Measurements from ENCODE around the gene GTF3C1.
"Not testable (repeated sequence)": the region's sequence is repeated elsewhere in the genome, so short reads cannot be mapped to it uniquely, and the experiment has no call there.

Gene GTF3C1

DNA sequence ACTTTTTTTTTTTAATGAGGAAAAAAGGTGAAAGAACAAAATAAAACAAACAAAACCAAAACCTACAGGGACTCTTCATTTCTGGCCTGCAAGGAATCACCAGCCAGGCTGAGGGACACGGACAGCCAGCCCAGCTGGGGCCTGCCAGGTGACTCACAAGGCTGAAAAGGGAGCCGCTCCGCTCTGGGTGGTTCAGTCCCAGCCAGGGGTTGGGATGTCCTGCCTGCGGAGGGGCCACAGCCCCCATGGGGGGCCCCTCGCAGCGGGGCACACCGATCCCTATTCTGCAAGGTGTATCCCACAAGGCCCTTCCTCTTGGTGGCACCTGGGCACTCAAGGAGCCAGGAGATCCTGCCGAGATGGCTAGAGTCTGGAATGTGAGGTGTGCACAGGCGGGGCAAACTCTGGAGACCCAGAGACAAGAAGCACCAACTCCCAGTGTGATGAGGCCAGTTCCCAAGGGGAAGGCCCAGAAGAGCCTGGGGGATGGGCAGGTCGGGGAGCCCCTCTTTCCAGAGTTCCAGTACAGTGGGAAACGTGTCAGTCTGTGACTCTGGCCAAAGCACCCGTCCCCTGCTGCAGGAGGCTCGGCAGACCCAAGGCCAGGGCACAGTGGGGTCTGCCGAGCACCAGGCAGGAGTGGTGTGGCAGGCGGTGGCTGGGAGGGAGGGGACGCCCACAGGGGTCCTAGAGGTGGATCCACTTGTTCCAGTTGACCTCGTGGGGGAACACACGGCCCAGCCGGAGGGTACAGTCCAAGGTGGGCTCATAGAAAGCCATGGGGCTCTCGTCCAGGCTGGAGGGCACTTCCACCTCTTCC lies 88.8 kb downstream of the GTF3C1 start:
- Mint-ChIP-seq H3K27ac (no peak overlapping the region), H3K4me1 (peaks cover 15% of the 10 kb centered on the region)
- no peak for ATAC-seq

DNA sequence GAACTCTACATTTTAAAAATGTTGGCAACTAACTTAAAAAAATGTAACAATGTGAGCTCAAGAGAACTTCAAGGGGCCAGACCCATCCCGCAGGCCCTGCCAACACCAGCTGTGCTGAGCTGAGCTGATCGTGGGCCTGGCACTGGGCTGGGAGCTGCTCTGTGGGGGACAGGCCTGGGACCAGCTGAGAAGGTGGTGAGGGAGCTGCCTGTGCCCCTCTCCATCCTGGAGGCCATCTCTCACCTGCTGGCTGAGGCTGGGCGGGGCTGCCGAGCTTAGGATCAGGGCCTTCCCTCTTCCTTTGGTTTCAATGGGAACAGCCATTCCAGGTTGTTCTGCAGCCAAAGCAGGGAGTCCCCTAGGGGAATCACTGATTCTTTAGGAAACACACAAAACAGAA lies 89.5 kb downstream of the GTF3C1 start:
- no peak overlapping the region for H3K27ac Mint-ChIP-seq
- H3K36me3 Mint-ChIP-seq, result peaks cover 28% of the 10 kb centered on the region
- no peak overlapping the region for H3K4me3 Mint-ChIP-seq
- H3K9me3 Mint-ChIP-seq, result no peaks in the 10 kb centered on the region
- no peaks in the 10 kb centered on the region for H3K27me3 Mint-ChIP-seq
- peaks cover 21% of the 10 kb centered on the region for H3K4me1 Mint-ChIP-seq
- ATAC-seq, result no peak

More for the DNA sequence above, 88.8 kb downstream of the GTF3C1 start:
- Mint-ChIP-seq H3K4me3 (no peak overlapping the region), H3K27me3 (no peaks in the 10 kb centered on the region), H3K9me3 (no peaks in the 10 kb centered on the region), H3K36me3 (peaks cover 35% of the 10 kb centered on the region)

DNA sequence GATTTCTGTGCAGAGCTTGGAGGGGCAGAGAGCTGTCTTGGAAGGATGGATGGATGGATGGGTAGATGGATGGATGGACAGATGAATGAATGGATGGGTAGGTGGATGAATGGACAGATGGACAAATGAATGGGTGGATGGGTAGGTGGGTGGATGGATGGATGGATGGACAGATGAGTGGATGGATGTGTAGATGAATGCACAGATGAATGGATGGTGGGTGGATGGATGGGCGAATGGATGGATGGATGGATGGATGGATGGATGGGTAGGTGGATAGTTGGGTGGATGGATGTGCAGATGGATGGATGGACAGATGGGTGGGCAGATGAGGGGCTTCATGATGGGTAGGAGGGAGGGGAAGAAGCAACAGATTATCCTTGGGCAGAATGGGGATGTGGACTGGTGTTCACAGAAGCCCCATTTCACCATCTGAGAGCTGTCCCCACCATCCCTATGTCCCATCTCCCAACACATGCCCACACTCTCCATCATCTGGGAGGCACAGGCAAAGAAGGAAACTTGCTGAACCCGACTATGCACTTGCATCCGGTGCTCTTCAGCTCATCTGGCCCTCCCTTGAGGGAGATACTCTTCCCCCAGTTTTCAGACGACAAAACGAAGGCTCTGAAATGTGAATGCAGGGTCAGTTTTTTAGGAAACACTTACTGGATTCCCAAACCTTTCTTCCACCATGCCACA lies 90.6 kb downstream of the GTF3C1 start:
- Mint-ChIP-seq H3K9me3 (no peaks in the 10 kb centered on the region), H3K27ac (no peak overlapping the region), H3K4me1 (peaks cover 21% of the 10 kb centered on the region), H3K4me3 (no peak overlapping the region), H3K36me3 (peaks cover 23% of the 10 kb centered on the region), H3K27me3 (no peaks in the 10 kb centered on the region)
- no peak for ATAC-seq

DNA sequence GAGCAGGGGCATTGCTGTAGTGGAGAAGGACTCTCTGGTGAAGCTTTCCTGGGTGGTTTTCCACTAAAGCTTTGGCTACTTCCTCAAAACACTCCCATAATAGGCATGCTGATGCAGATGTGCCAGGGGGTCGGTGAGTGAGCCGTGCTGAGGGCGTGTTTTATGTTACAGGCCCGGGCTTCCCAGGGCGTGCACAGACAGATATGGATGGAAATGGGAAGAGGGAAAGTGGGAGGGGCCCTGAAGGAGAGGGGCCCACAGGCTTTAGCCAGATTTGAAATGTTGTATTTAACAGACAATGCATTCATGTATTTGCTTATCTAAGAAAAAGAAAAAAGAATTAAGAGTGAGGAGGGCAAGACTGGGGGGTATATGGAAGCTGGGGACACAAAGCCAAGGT lies 91.5 kb downstream of the GTF3C1 start:
- Mint-ChIP-seq H3K4me3 (no peak overlapping the region), H3K9me3 (no peaks in the 10 kb centered on the region), H3K4me1 (peaks cover 23% of the 10 kb centered on the region), H3K27me3 (no peaks in the 10 kb centered on the region), H3K27ac (no peak overlapping the region), H3K36me3 (peaks cover 16% of the 10 kb centered on the region)
- ATAC-seq, result no peak

DNA sequence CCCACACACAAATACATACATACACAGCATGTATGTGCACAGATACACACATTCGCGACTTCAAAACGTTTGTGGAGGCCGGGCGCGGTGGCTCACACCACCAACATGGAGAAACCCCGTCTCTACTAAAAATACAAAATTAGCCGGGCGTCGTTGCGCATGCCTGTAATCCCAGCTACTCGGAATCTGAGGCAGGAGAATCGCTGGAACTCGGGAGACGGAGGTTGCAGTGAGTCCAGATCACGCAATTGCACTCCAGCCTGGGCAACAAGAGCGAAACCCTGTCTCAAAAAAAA lies 92.2 kb downstream of the GTF3C1 start:
- Mint-ChIP-seq H3K4me1 (peaks cover 30% of the 10 kb centered on the region), H3K36me3 (peaks cover 14% of the 10 kb centered on the region)
- H3K27me3 Mint-ChIP-seq, H3K27ac Mint-ChIP-seq, H3K4me3 Mint-ChIP-seq, ATAC-seq, H3K9me3 Mint-ChIP-seq: not testable (repeated sequence)

DNA sequence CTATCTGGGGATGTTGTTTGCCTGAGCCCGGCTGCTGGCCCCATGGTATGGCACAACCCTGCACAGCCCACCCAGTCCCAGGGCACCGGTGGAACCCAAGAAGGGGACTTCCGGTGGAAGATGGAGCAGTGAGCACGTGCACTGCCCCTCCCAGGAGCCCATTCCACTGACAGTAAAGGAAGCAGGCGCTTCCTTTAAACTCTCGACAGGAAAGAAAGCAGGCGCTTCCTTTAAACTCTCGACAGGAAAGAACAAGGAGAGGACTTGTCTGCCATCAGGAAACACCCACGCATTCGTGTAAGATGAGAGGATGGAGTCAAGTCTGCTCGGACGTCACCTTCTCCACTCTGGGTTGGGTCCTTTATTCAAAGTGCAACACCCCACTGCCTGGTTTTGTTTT lies 94.0 kb downstream of the GTF3C1 start:
- no peak overlapping the region for H3K27ac Mint-ChIP-seq
- ATAC-seq, result no peak
- no peak overlapping the region for H3K4me3 Mint-ChIP-seq
- peaks cover 47% of the 10 kb centered on the region for H3K4me1 Mint-ChIP-seq
- H3K27me3 Mint-ChIP-seq, result no peaks in the 10 kb centered on the region
- peaks cover 16% of the 10 kb centered on the region for H3K36me3 Mint-ChIP-seq
- no peaks in the 10 kb centered on the region for H3K9me3 Mint-ChIP-seq

DNA sequence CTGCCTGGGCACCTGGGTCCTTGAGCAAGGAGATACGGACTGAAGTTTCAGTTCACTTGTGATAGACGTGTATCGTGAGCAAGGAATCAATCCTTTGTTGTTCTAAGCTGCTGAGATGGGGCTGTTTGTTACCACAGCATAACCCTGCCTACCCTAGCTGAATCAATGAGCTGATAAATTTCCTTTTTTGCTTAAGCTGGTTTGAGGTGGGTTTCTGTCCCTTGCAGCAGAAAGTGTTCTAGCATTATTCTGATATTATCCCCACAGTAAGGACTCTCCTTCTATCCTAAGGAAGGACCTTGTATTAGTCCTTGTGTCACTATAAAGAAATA lies 96.3 kb downstream of the GTF3C1 start:
- H3K27ac Mint-ChIP-seq, result no peak overlapping the region
- no peak for ATAC-seq
- no peak overlapping the region for H3K4me3 Mint-ChIP-seq
- H3K9me3 Mint-ChIP-seq, result no peaks in the 10 kb centered on the region
- H3K4me1 Mint-ChIP-seq, result peaks cover 69% of the 10 kb centered on the region
- no peaks in the 10 kb centered on the region for H3K27me3 Mint-ChIP-seq
- peaks cover 24% of the 10 kb centered on the region for H3K36me3 Mint-ChIP-seq

DNA sequence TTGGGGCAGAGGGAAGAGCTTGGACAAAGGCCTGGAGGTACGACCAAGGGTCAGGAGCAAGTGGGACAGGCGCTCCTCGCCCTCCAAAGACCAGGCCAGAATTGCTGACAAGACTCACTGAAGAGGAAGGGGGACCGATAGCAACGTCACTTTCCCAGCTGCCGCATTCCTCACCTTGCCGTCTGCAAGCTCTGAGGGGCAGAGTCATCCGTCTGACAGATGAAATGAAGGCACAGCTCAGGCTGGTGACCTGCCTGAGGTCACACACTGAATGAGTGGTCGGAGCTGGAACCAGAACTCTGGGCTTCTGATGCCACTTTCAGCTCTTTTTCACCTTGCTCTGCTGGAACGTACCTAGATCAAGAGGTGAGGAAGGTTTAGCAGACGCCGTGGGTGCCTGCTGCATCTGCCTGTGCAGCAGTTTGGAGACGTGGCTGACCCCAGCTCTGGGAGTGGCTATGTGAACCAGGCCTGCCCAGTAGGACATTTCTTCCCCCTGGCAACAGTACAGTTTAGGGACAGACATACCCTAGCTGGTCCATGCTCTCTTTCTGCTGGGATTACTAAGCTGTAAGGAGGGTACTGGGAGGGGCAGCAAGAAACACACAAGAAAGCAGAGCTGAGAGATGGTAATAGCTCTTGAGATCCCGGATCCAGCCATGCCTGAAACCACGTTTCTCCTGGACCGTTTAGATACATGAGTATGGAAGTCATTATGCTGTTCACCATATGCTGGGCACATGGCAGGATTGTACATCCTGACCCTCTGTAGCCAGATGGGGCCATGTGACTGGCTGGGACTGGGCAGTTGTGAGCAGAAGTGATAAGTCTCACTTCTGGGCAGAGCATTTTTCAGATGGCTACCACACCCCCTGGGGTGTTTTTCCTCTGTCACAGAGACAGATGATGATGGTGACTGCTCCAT lies 96.9 kb downstream of the GTF3C1 start:
- Mint-ChIP-seq H3K27ac (peak overlapping the region; percentile 79), H3K4me3 (peak overlapping the region; percentile 15), H3K4me1 (peaks cover 75% of the 10 kb centered on the region), H3K36me3 (peaks cover 30% of the 10 kb centered on the region), H3K27me3 (no peaks in the 10 kb centered on the region), H3K9me3 (no peaks in the 10 kb centered on the region)
- ATAC-seq, result no peak

DNA sequence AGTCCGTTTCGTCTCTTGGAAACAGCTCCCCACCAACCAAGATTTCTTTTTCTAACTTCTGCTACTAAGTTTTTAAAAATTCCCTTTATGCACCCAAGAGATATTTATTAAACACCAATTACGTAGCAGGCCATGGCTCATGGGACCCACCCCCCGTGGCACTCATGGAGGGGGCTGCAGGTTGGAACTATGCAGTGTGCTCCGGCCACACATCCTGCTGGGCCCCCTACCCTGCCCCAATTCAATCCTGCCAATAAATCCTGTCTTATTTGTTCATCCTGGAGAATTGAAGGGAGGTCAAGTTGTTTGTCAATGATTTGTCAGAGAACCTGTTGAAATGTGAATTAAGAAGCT lies 99.5 kb downstream of the GTF3C1 start:
- no peaks in the 10 kb centered on the region for H3K9me3 Mint-ChIP-seq
- H3K4me3 Mint-ChIP-seq, result peak overlapping the region; percentile 32
- peak; percentile 53 for ATAC-seq
- H3K27me3 Mint-ChIP-seq, result no peaks in the 10 kb centered on the region
- peaks cover 57% of the 10 kb centered on the region for H3K36me3 Mint-ChIP-seq
- H3K4me1 Mint-ChIP-seq, result peaks cover 79% of the 10 kb centered on the region
- H3K27ac Mint-ChIP-seq, result peak overlapping the region; percentile 79

DNA sequence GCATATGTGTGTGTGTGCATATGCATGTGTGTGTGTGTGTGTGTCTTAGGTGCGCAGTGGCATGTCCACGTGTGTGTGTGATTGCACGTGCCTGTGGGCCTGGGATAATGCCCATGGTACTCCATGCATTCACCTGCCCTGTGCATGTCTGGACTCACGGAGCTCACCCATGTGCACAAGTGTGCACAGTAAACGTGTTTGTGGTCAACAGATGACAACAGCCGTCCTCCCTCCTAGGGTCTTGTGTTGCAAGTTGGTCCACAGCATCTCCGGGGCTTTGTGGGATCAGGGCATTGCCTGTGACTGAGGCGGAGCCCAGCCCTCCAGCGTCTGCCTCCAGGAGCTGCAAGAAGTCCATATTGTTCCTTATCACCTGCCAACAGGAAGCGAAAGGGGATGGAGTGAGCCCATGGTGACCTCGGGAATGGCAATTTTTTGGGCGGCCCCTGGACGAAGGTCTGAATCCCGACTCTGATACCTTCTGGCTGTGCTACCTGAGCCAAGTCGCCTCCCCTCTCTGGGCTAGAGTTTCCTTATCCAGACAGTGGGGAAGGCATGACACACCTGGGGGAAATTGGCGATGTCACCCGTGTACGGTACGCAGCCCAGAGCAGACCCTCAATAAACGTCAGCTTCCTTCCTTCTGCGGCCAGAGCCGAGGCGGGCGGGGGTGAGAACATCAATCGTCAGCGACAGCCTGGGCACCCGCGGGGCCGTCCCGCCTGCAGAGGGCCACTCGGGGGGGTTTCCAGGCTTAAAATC lies 100.1 kb downstream of the GTF3C1 start:
- Mint-ChIP-seq H3K27ac (peak overlapping the region; percentile 79), H3K27me3 (no peaks in the 10 kb centered on the region)

DNA sequence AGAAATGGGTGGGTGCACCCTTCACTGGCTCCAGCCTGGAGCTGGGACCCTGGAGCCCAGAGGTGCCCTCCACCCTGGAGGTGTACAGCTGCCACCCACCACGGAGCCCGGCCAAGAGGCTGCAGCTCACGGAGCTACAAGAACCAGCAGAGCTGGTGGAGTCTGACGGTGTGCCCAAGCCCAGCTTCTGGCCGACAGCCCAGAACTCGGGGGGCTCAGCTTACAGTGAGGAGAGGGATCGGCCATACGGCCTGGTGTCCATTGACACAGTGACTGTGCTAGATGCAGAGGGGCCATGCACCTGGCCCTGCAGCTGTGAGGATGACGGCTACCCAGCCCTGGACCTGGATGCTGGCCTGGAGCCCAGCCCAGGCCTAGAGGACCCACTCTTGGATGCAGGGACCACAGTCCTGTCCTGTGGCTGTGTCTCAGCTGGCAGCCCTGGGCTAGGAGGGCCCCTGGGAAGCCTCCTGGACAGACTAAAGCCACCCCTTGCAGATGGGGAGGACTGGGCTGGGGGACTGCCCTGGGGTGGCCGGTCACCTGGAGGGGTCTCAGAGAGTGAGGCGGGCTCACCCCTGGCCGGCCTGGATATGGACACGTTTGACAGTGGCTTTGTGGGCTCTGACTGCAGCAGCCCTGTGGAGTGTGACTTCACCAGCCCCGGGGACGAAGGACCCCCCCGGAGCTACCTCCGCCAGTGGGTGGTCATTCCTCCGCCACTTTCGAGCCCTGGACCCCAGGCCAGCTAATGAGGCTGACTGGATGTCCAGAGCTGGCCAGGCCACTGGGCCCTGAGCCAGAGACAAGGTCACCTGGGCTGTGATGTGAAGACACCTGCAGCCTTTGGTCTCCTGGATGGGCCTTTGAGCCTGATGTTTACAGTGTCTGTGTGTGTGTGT lies 100.9 kb downstream of the GTF3C1 start:
- ATAC-seq, result no peak
- Mint-ChIP-seq H3K4me3 (no peak overlapping the region), H3K27me3 (no peaks in the 10 kb centered on the region), H3K4me1 (peaks cover 82% of the 10 kb centered on the region), H3K27ac (peak overlapping the region; percentile 79), H3K36me3 (peaks cover 71% of the 10 kb centered on the region), H3K9me3 (no peaks in the 10 kb centered on the region)

More for the DNA sequence above, 100.1 kb downstream of the GTF3C1 start:
- Mint-ChIP-seq H3K36me3 (peaks cover 62% of the 10 kb centered on the region), H3K9me3 (no peaks in the 10 kb centered on the region), H3K4me1 (peaks cover 82% of the 10 kb centered on the region), H3K4me3 (peak overlapping the region; percentile 32)
- ATAC-seq, result peak; percentile 90

DNA sequence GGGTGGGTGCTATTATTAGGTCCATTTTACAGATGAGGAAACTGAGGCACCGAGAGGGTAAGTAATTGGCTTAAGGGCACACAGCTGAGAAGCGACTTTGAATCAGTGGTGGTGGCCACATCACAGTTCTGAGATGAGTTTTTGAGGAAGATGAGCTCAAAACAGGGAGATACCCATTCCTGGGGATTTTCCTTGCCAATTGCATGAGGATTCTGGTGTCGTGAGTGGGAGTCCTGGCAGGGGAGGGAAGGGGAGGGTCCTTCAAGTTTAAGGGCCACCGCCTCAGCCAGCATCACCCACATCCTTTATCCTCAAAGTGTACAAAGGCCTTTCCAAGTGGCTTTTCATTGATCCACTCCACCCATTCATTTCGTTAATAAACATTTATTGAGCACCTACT lies 102.4 kb downstream of the GTF3C1 start:
- peak overlapping the region; percentile 78 for H3K27ac Mint-ChIP-seq
- no peaks in the 10 kb centered on the region for H3K27me3 Mint-ChIP-seq
- no peaks in the 10 kb centered on the region for H3K9me3 Mint-ChIP-seq
- peaks cover 71% of the 10 kb centered on the region for H3K4me1 Mint-ChIP-seq
- H3K36me3 Mint-ChIP-seq, result peaks cover 83% of the 10 kb centered on the region
- no peak for ATAC-seq
- no peak overlapping the region for H3K4me3 Mint-ChIP-seq

DNA sequence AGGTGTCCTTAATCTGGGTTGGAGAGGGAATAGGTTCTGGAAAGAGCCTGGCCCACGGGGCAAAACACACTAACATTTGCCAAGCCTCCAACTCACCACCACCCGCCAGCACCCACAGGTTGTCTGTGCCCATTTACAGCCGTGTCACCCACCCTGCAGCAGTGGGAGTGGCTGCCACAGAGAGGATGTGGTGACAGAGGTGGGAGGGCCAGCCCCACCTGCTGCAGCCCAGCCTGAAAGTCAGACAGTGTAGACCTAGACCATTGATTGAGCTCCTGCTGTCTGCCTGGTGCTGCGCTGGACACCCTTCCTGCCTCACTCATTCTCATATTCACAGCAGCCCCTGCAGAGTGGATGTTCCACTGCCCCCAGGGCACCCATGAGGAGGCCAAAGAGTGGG lies 103.0 kb downstream of the GTF3C1 start:
- peak; percentile 66 for ATAC-seq
- Mint-ChIP-seq H3K27ac (peak overlapping the region; percentile 78), H3K4me3 (no peak overlapping the region), H3K27me3 (no peaks in the 10 kb centered on the region), H3K9me3 (no peaks in the 10 kb centered on the region), H3K36me3 (peaks cover 89% of the 10 kb centered on the region), H3K4me1 (peaks cover 65% of the 10 kb centered on the region)

DNA sequence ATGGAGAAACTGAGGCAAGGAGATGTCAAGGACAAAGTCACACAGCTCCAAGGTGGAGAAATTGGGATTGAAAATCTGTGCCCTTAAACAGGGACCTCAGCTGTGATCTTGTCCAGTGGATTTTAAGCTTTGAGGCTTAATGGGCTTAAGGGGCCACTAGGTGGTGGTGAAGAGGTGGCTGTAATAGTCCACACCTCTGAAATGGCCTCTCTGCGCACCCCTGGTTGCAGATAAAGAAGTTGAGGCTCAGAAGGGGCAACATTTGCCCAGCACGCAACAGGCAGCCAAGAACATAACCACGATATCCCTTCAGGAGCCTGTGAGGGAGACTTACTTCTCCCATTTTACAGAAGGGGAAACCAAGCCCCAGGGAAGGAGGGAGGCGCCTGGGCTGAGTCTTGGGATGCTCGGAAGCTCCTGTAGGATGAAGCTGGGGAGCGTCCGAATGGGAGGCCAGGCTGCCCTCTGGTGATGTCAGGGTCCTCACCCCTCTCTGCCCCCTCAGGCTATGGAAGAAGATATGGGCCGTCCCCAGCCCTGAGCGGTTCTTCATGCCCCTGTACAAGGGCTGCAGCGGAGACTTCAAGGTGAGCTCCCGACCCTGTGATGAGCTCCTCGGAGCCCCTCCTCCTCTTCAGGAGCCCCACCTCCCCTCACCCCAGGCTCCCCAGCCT lies 104.1 kb downstream of the GTF3C1 start:
- Mint-ChIP-seq H3K27ac (no peak overlapping the region), H3K36me3 (peaks cover 93% of the 10 kb centered on the region), H3K27me3 (no peaks in the 10 kb centered on the region), H3K4me3 (no peak overlapping the region), H3K4me1 (peaks cover 56% of the 10 kb centered on the region), H3K9me3 (no peaks in the 10 kb centered on the region)
- ATAC-seq, result no peak

Data from stimulated activated memory B cell treated with anti-CD40 and anti-IgM and Interleukin-4, amounts not matched to agents 10 μg/mL and 1 μg/mL and 100 μg/mL, for 72 hours (primary cell).